GM08714 (cell line): Measurements from ENCODE around the gene LYSMD2.

Experiments used
- H3K4me3 ChIP-seq: fragments of 200-500 bp; sonication (Bioruptor generic); 2 replicates; pipeline ENCODE4 v1.5.1; 2014; ENCODE audit warnings: mild to moderate bottlenecking, low read length, inconsistent platforms
- ZNF274 ChIP-seq: IDR thresholded peaks from 2 replicates; pipeline ENCODE4 v1.6.1; 2012; ENCODE audit warnings: mild to moderate bottlenecking, low read depth, low read length

The LYSMD2 gene

GRCh38 chr15:51677452-51677851 lies 60.0 kb downstream of the LYSMD2 start:
- TF ChIP-seq ZNF274 = no peak
- no peak overlapping the region for H3K4me3 ChIP-seq

GRCh38 chr15:51677021-51677420 lies 60.4 kb downstream of the LYSMD2 start:
- no peak overlapping the region for H3K4me3 ChIP-seq
- no peak for TF ChIP-seq ZNF274

- H3K4me3 ChIP-seq = no peak overlapping the region
- no peak for TF ChIP-seq ZNF274
Measured at GRCh38 chr15:51675234-51675633, 62.2 kb downstream of the LYSMD2 start.
